HG02852 (cell line): Measurements from ENCODE around the gene NUBP2.
"Not testable (repeated sequence)": the region's sequence is repeated elsewhere in the genome, so short reads cannot be mapped to it uniquely, and the experiment has no call there.

Source experiments
- ATAC-seq: cut with Tn5 transposase; IDR thresholded peaks from one replicate; pipeline ENCODE4 v1.9.1; 2021; ENCODE audit warnings: mild to moderate bottlenecking, moderate library complexity; ENCODE audit not compliant: unreplicated experiment

NUBP2 gene

DNA sequence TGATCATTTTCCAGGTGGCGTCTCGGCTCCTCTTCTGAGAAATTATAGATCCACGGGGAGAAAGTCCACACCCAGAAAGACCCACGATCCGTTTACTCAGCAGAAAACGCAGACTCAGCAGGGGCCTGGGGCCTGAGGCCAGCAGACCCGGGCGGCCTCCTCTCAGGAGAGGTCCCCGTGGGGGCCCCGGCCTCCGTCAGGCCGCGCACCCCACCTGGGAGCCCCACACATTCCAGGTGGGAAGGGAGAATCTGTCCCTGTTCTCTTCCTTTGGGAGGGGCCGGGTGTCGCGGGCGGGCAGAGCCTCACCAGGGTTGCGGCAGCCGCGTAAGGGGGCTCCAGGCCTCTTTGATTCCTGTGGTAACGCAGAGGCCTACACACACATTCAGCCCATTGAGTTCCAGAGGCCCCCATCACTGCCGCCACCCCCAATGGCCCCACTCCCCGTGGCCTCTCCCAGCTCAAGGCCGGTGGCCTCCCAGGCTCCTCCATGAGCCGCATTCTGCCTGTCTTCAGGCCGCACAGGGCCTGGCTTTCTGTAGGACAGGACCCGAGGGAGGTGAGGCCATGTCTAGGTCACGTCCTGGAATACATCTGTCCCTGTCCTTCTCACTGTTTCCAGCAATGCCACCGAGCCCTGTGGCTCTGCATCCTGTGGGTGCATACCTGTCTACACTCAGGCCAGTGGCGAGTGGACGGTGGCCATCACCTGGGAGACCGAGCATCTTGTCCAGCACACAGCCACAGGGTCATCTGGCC lies 12.3 kb downstream of the NUBP2 start:
- ATAC-seq: no peak

DNA sequence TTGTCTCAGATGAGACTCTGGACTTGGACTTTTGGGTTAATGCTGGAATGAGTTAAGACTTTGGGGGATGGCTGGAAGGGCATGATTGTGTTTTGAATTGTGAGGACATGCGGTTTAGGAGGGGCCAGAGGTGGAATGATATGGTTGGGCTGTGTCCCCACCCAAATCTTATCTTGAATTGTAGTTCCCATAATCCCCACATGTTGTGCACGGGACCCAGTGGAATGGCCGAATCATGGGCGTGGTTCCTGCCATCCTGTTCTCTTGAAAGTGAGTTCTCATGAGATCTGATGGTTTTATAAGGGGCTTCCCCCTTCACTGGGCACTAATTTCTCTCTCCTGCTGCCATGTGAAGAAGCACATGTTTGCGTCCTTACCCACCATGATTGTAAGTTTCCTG lies 16.5 kb downstream of the NUBP2 start:
- ATAC-seq: not testable (repeated sequence)

DNA sequence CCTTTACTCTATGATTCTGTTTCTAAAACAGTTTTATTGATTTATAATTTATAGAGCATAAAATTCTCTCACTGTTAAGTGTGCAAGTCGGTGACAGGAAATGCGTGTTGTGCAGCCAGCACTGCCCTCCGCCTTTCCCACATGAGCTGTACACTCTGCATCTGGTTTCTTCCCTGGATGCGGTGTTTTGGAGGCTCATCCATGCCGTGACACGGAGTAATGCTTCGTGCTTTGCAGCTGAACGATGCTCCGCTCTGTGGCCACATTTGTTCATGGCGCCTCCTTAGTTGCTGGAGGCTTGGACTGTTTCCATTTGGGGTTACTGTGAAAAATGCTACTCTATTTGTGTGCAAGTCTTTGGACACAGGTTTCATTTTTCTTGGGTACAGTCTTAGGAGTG lies 17.9 kb downstream of the NUBP2 start:
- ATAC-seq: no peak

DNA sequence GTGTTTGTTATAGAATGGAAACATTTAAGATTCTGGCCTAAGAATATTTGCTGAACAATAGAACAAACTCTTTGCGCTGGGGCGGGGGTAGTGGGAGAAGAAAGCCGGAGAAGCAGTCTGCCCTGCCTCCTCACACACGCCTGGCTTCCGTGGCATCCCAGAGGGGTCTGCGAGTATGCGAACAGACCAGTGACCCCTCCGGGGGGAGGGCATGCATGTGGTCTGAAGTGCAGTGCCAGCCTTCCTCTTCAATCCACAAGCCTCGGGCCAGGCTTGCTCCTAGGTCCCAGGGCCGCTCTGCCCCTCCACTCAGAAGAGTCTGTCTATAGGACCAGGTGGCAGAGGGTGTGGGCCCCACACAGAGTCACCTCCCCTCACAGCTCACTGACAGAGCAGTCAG lies 24.9 kb downstream of the NUBP2 start:
- ATAC-seq: no peak

DNA sequence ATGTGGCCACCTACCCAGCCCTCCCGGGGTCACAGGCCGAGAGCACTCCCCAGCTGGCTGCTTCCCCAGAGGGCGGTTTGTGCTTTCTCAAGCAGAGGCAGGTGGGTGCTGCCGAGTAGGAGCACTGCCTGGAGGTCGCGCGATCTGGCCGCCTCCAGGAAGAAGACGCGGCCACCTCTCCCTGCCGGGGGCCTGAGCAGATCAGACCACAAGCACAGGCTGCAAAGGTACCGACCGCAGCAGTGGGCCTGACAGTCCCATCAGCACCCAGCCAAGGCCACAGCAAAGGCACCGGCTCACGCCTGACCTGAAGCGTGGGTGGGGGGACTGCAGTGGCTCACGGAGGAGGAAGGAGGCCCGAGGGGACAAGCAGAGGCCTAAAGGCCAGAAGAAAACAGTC lies 25.9 kb downstream of the NUBP2 start:
- ATAC-seq: no peak

DNA sequence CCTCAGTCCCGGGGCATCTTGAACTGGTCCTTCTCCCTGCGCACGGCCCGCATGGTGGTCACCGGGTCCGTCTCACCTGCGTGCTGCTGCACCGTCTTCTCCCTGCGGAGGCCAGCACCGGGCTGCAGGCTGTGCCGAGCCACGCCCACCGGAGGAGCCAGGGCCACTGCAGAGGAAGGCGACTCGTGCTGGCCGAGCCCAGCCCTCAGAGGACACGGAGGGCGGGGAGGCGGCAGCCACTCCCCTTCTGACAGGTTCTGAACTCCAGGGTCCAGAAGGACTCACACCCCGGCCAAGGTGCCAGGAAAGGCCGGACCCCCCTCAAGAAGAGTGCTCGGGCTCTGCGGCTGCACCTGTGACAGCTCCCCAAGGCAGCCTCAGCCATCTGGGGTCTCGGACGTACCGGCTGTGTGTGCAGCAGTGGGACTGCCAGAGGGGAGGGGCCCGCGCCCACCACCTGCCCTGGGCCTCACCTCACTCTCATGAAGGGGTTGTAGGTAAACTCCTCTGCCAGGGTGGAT lies 26.6 kb downstream of the NUBP2 start:
- no peak for ATAC-seq

DNA sequence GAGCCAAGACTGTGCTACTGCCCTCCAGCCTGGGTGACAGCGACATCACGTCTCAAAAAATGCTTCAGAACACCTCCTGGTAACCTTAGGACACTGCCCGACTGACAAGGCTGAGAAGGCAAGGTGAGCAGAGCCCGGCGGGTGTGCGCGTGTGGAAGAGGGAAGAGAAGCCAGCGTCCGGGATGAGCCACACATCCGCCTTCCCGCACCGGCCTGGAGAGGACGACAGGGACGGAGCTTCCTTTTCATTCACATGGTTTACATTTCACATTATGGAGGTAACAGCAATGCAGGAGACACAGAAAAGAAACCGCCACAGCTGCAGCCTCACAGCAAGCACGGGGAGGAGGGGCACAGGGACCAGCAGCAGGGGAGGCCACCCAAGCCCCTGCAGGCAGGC lies 27.3 kb downstream of the NUBP2 start:
- ATAC-seq: no peak

DNA sequence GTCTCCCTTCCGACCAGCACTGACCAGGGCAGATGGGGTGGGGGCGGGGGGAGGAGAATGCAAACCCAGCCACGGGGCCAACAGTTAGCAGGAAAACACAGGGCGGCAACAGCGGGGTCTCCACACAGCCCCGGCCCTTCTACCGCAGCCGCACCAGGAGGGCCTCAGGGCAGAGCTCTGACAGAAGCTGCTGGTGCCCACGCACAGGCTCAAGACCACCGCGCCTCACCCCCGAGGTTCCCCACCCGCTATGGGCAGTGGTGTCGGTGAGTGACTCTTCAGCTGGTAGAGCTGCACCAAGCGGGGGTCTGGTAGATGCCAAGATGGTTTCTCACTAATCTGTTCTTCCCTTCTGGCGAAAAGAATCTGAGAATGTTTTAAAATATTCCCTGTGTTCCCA lies 27.8 kb downstream of the NUBP2 start:
- ATAC-seq: no peak

DNA sequence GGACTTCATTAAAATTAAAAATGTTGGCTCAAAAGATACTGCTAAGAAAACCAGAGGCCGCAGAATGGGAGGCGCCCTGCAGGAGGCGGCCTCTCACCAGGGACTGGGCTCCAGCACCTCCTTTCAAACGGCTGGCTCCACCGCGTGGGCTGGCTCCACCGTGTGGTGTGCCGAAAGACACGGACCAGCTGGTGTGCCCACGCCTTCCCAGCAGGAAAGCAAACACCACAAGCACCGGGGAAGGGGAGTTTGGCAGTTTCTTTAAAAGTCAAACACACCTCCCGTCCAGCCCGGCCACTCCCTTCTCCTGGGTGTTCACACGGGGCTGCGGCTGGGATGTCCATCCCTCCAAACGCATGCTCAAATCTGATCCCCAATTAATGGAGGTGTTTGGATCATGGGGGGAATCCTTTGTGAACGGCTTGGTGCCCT lies 30.0 kb downstream of the NUBP2 start:
- no peak for ATAC-seq

DNA sequence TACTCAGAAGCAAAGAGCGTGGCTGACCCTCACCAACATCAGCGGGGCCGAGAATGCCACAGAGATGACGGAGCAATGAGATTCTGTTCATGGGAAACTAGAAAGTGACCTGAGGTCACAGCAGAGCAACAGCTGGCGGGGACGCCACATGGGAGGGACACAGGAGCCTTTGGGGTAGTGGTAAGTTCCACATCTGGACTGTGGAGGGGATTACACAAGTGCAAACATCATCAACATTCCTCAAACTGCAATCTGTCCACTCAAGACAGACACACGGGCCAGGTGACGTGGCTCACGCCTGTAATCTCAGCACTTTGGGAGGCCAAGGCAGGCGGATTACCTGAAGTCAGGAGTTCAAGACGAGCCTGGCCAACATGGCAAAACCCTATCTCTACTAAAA lies 32.7 kb downstream of the NUBP2 start:
- no peak for ATAC-seq

DNA sequence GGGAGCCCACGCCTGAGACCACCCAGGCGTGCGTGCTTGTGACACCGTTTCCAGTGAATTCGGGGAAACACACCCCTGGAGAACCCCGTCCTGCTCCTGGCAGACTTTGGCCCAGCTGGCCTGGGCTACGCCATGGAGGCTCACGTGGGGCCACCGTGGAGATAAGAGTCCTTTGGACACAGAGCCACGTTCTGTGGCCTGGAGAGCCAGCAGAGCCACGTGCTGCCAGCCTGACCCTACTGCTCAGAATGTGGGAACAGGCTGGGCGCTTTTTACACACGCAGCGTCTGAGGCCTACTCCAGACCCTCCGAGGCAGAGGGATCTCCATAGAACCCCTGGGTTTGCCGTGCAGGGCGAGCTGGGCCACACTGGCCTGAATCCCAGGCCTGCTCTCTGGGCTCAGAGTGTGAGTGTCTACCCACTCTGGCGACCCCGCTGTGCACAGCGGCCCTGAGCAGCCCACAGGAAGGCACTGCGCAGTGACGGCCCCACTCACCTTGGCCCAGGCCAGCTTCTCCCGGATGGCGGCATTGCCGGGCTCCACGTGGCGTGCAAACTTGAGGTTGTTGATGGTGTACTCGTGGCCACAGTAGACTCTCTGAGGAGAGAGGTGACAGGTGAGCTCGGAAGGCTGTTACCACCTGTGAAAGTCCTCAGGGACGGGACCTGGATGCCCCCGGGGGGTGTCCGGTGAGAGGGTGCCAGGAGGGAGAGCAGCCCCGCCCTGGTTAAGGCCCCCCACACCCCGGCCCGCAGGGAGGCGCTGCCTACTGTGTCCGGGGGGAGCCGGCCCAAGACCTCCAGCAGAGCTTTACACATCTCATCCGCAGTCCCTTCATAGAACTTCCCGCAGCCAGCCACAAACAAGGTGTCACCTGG lies 33.9 kb downstream of the NUBP2 start:
- ATAC-seq: no peak

DNA sequence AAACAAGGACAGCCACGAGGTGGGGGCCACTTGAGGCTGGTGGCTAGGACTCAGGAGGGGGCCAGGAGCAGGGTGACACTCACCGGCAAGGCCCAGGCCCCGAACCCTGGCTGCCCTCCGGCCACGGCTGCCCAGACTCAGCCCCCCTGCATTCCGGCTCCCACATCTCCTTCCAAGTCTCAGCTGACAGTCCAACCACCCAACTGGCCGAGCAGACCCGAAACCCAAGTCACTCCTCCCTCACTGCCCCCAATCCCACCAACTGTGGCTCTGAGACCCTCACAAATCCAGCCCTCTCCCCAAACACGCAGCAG lies 34.5 kb downstream of the NUBP2 start:
- ATAC-seq: no peak

DNA sequence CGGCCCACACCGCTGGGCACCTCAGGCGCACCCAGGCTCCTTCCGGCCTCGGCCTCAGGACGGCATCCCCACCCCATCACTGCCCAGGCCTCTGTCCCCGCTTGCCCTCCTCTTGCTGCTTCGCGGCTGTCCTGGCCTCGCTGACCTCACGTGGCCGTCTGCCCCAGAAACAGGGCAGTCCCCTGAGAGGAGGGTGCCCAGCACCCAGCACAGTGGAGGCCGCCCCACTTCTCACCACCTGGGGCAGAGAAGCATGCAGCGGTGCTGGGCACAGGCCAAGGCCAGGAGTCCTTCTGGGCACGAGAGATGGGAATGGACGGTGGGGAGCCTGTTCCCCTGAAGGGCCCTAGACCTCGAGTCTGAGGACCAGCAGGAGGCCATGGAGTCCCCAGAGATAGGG lies 35.0 kb downstream of the NUBP2 start:
- ATAC-seq: no peak

DNA sequence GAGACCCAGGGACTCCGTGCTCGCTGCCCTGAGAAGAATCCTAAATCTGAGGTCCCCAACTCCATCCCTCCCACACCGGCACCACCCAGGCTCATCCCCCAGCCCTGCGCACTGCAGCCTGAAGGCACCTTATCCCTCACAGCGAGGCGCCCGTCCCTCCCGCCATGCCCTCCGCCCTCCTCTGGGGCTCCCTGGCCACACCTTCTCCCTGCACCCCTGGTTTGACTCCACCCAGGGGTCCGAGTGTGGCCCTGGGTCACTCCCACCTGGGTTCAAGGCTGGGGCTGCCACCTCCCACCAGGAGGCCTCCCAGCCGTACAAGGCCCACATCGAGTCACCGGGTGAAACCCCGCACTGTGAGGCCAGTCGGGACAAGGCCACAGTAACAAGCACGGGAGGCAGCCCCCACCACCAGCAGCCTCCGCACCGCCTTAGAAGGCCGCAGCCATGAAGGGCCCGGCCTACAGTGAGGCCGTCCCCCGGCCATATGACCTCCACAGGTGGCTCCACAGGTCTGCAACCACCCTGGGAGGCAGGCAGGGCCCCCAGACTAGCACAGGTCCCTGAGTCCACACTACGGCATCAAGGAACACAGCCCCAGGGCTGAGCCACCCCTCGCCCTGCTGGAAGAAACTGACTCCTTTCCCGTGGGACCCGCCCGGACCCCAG lies 35.6 kb downstream of the NUBP2 start:
- no peak for ATAC-seq

DNA sequence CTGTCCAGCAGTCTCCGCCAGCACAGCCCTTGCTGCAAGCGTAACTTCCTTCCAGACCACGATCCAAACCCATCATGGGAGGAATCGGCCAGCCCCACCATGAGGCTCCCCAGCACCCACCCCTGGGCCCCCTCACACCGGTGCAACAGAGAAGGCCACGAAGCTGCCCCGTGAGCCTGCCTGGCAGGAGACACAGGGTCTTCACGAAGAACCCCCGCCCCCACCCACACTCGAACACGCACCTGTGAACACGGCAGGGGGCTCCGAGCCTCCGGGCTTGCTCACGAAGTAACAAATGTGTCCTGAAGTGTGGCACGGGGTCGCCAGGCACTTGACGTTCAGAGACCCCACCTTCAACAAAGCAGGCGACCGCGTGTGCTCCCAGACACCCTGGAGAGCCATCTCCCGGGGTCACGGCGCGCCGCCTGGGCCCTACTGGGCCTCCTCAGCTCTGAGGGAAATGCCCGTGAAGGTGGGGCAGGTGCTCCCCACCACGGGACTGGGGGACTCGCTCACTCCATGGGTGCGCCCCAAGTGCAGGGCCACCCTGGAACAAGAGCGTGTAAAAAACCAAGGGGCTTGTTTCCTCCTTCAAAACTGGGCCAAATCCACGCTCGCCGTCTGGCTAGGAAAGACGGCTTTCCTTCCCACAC lies 36.2 kb downstream of the NUBP2 start:
- no peak for ATAC-seq

DNA sequence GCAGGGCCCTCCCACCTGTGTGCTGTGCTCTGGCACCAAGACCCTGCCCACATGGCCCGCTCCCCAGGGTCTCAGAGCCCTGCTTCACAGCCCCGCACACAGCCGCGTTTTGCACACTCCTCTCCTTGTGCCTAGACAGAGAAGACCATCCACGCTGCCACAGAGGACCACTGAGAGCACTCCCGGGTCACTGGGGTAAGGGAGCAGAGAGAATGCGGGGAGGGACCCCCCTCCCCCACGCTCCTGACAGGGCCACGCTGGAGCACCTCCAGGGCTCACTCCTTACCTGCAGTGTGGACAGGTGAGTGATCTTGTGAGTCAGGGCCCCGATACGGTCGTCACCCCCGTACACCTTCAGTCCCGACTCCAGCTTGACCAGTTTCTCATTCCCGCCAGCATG lies 36.9 kb downstream of the NUBP2 start:
- ATAC-seq: no peak

DNA sequence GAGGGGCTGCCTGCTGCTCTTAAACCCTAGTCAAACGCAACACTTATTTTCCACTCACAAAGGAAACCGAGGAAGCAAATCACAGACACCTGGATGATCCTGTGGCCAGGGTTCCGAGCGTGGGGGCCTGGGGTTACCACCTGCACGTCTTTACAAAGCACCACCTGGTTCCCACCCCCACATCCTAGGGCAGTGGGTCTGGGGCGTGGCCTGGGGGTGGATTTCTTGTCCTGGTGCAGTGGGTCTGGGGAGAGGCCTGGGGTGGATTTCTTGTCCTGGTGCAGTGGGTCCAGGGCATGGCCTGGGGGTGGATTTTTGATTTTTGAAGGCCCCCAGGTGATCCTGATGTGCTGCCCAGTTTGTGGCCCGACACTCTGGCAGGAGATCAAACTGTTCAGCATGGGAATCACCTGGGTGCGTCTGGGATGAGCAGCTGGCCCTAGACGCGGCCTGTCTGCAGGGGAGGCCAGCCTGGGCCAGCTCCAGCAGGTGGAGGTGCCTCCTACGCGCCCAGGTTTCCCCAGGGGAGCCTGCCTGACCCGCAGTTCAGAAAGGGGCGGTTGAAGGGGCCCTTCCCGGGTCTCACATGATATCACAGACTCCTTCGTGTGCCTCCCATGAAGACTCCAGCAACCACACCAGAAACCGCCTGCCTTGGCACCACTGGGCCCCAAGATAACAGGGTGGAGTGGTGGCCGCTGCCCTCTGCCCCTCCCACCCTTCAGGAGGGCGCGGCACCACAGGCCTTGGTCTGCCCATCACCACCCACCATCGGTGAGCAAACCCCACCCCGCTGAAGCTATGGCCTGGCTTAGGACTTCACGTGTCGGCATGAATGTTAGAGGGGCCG lies 37.6 kb downstream of the NUBP2 start:
- no peak for ATAC-seq

DNA sequence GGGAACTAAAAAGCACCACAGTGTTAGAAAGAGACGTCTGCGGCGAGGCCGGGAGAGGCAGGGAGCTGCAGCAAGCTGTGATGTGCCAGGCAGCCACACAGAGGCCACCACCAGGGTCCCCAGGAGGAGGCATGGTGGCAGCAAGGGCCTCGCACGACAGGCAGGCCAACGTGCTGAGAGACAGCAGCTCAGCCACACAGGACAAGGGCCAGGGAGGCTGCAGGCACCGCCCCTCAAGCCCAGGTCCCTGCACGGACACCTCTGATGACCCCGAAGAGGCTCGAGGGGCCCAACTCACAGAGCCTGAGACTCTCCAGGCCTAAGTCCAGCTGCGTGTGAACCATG lies 38.2 kb downstream of the NUBP2 start:
- ATAC-seq: no peak

DNA sequence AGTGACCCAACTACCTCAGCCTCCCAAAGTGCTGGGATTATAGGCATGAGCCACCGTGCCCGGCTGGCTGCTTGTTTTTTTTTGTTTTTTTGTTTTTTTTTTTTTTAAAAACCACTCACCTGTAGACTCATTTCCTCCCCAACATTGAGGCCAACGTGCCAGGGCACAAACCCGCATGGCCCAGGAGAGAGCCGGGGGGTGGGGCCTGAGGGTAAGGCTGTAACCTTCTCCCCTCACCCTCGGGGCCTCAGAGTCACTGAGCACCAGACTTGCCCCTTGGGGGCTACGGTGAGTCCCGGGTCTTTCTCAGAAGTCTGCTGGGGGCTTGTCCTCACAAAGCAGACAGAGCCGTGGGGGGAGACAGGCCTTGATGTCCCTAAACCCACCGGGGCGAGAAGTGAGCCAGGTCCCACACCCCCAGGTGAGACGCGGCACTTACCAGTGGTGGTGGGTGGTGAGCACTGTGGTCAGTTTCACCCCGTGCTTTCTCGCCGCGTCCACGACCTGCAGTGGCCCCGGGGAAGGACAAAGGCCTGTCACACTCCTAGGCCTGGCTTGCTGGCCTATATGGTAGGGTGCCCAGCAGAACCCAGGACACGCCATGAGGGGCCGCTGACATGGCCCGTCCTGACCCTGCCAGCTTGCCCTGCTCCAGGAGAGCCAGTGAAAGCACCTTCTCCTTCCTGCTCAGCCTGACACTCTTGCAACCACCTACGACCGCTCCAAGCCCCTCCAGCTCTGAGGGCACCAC lies 39.3 kb downstream of the NUBP2 start:
- ATAC-seq: no peak

DNA sequence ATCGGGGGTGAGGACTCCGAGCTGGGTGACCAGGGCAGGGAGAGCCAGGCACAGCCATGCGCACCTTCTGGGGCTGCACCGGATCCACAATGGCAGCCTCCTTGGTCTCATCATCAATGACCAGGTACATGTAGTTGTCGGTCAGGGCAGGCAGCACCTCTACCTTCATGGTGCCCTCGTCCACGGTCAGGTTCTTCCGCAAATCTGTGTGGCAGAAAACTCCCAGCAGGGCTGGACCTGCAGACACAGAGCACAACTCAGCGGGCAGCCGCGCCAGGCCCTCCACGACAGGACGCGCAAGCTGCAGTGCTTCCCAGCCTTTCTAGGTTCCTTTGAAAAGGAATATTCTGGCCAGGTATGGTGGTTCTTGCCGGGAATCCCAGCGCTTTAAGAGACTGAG lies 40.0 kb downstream of the NUBP2 start:
- no peak for ATAC-seq
